Measurements from ENCODE around the gene DDIAS. TPM values are rescaled to one million over a fixed set of nuclear protein-coding genes. Genes with fewer than 3 reads are reported as not detected.
"Not testable (repeated sequence)": the region's sequence is repeated elsewhere in the genome, so short reads cannot be mapped to it uniquely, and the experiment has no call there.

The DDIAS gene
- total RNA-seq, 2 experiments from 2014 or later = 16.8 to 18.6 TPM

GRCh38 chr11:82927264-82927880 lies 25.8 kb downstream of the DDIAS start:
- CTCF ChIA-PET = interaction anchor here (0.5 to 2.6 kb wide), 19 partner anchors 14 to 323 kb away, joined by 3 to 16 read pairs (median 4); partner anchors contain the start of genes DDIAS and PCF11
- Mint-ChIP-seq H3K36me3 (ENCODE audit: low read depth) (peaks cover 38% of the 10 kb centered on the region), H3K4me1 (ENCODE audit: low read depth) (peaks cover 13% of the 10 kb centered on the region), H3K27me3 (ENCODE audit: low read depth) (no peaks in the 10 kb centered on the region), H3K9me3 (ENCODE audit: insufficient read depth) (no peaks in the 10 kb centered on the region), H3K27ac (no peak overlapping the region), H3K4me3 (no peak overlapping the region)
- POLR2A ChIA-PET = no interaction called here
- peak; percentile 91 for ATAC-seq
- peak; percentile 56 for DNase-seq

- H3K4me1 Mint-ChIP-seq (ENCODE audit: low read depth) = peaks cover 13% of the 10 kb centered on the region
- POLR2A ChIA-PET = no interaction called here
These were observed 27.6 kb downstream of the DDIAS start for GRCh38 chr11:82929121-82929520.

GRCh38 chr11:82930229-82930628 lies 28.7 kb downstream of the DDIAS start:
- Mint-ChIP-seq H3K36me3 (ENCODE audit: low read depth) (peaks cover 52% of the 10 kb centered on the region), H3K4me3 (no peak overlapping the region), H3K4me1 (ENCODE audit: low read depth) (peaks cover 13% of the 10 kb centered on the region), H3K27ac (no peak overlapping the region), H3K27me3 (ENCODE audit: low read depth) (no peaks in the 10 kb centered on the region), H3K9me3 (ENCODE audit: insufficient read depth) (no peaks in the 10 kb centered on the region)
- ATAC-seq = no peak
- CTCF ChIA-PET = interaction anchor here (0.6 to 3.1 kb wide), 8 partner anchors 9 to 67 kb away, joined by 3 to 12 read pairs (median 4); no protein-coding TSS in a partner anchor
- POLR2A ChIA-PET = interaction anchor here (0.8 to 1.4 kb wide), 2 partner anchors 29 to 42 kb away, joined by 3 read pairs; partner anchors contain the start of gene DDIAS
- DNase-seq = no peak

More at GRCh38 chr11:82929121-82929520, 27.6 kb downstream of the DDIAS start:
- ATAC-seq (no peak), DNase-seq (no peak)
- Mint-ChIP-seq H3K27ac (no peak overlapping the region), H3K9me3 (ENCODE audit: insufficient read depth) (no peaks in the 10 kb centered on the region), H3K4me3 (no peak overlapping the region), H3K36me3 (ENCODE audit: low read depth) (peaks cover 48% of the 10 kb centered on the region), H3K27me3 (ENCODE audit: low read depth) (no peaks in the 10 kb centered on the region)
- CTCF ChIA-PET = interaction anchor here (1.2 to 3.1 kb wide), 4 partner anchors 8 to 61 kb away, joined by 3 to 12 read pairs (median 7); no protein-coding TSS in a partner anchor

- no peaks in the 10 kb centered on the region for H3K27me3 Mint-ChIP-seq (ENCODE audit: low read depth)
- CTCF ChIA-PET = interaction anchor here (0.9 to 3.1 kb wide), 5 partner anchors 10 to 66 kb away, joined by 3 to 12 read pairs (median 5); no protein-coding TSS in a partner anchor
- H3K9me3 Mint-ChIP-seq (ENCODE audit: insufficient read depth) = no peaks in the 10 kb centered on the region
- ATAC-seq (no peak), DNase-seq (no peak)
- H3K4me1 Mint-ChIP-seq (ENCODE audit: low read depth) = peaks cover 13% of the 10 kb centered on the region
- peaks cover 54% of the 10 kb centered on the region for H3K36me3 Mint-ChIP-seq (ENCODE audit: low read depth)
- POLR2A ChIA-PET = interaction anchor here (1.4 kb wide), 1 partner anchor 29 kb away, joined by 3 read pairs; the partner anchor contains the start of gene DDIAS
- H3K4me3 Mint-ChIP-seq = no peak overlapping the region
- H3K27ac Mint-ChIP-seq = no peak overlapping the region
These were observed 29.2 kb downstream of the DDIAS start for GRCh38 chr11:82930734-82931133.

- H3K4me3 Mint-ChIP-seq = no peak overlapping the region
- CTCF ChIA-PET = interaction anchor here (0.7 kb wide), 1 partner anchor 10 kb away, joined by 3 read pairs; no protein-coding TSS in a partner anchor
- POLR2A ChIA-PET = interaction anchor here (1.2 kb wide), 1 partner anchor 139 kb away, joined by 3 read pairs; the partner anchor contains the start of gene RAB30
These were observed 31.0 kb downstream of the DDIAS start for GRCh38 chr11:82932564-82932963.

GRCh38 chr11:82936261-82936660 lies 34.7 kb downstream of the DDIAS start:
- H3K27ac Mint-ChIP-seq = no peak overlapping the region
- H3K4me1 Mint-ChIP-seq (ENCODE audit: low read depth) = peaks cover 7% of the 10 kb centered on the region
- H3K4me3 Mint-ChIP-seq = no peak overlapping the region
- no peak for ATAC-seq
- H3K9me3 Mint-ChIP-seq (ENCODE audit: insufficient read depth) = peaks cover 3% of the 10 kb centered on the region
- ChIA-PET POLR2A (no interaction called here), CTCF (no interaction called here)
- H3K36me3 Mint-ChIP-seq (ENCODE audit: low read depth) = peaks cover 45% of the 10 kb centered on the region
- DNase-seq = no peak
- no peaks in the 10 kb centered on the region for H3K27me3 Mint-ChIP-seq (ENCODE audit: low read depth)

More at GRCh38 chr11:82932564-82932963, 31.0 kb downstream of the DDIAS start:
- no peaks in the 10 kb centered on the region for H3K27me3 Mint-ChIP-seq (ENCODE audit: low read depth)
- ATAC-seq (no peak), DNase-seq (no peak)
- peaks cover 57% of the 10 kb centered on the region for H3K36me3 Mint-ChIP-seq (ENCODE audit: low read depth)
- H3K9me3 Mint-ChIP-seq (ENCODE audit: insufficient read depth) = no peaks in the 10 kb centered on the region
- H3K27ac Mint-ChIP-seq = no peak overlapping the region
- peaks cover 8% of the 10 kb centered on the region for H3K4me1 Mint-ChIP-seq (ENCODE audit: low read depth)

GRCh38 chr11:82937554-82937953 lies 36.0 kb downstream of the DDIAS start:
- H3K9me3 Mint-ChIP-seq (ENCODE audit: insufficient read depth) = peaks cover 3% of the 10 kb centered on the region
- no peaks in the 10 kb centered on the region for H3K27me3 Mint-ChIP-seq (ENCODE audit: low read depth)
- H3K4me3 Mint-ChIP-seq = no peak overlapping the region
- peaks cover 35% of the 10 kb centered on the region for H3K36me3 Mint-ChIP-seq (ENCODE audit: low read depth)
- peaks cover 8% of the 10 kb centered on the region for H3K4me1 Mint-ChIP-seq (ENCODE audit: low read depth)
- DNase-seq (no peak), ATAC-seq (no peak)
- ChIA-PET POLR2A (no interaction called here), CTCF (no interaction called here)
- no peak overlapping the region for H3K27ac Mint-ChIP-seq

GRCh38 chr11:82939456-82939855 lies 37.9 kb downstream of the DDIAS start:
- Mint-ChIP-seq H3K27me3 (ENCODE audit: low read depth) (no peaks in the 10 kb centered on the region), H3K36me3 (ENCODE audit: low read depth) (peaks cover 18% of the 10 kb centered on the region), H3K4me3 (no peak overlapping the region), H3K27ac (no peak overlapping the region), H3K4me1 (ENCODE audit: low read depth) (peaks cover 7% of the 10 kb centered on the region), H3K9me3 (ENCODE audit: insufficient read depth) (peaks cover 3% of the 10 kb centered on the region)
- DNase-seq (no peak), ATAC-seq (no peak)
- ChIA-PET CTCF (no interaction called here), POLR2A (interaction anchor here (0.7 kb wide), 1 partner anchor 18 kb away, joined by 3 read pairs; no protein-coding TSS in a partner anchor)

GRCh38 chr11:82942376-82942775 lies 40.8 kb downstream of the DDIAS start:
- Mint-ChIP-seq H3K4me1 (ENCODE audit: low read depth) (peaks cover 7% of the 10 kb centered on the region), H3K36me3 (ENCODE audit: low read depth) (peaks cover 2% of the 10 kb centered on the region), H3K27ac (no peak overlapping the region), H3K4me3 (no peak overlapping the region), H3K9me3 (ENCODE audit: insufficient read depth) (peaks cover 3% of the 10 kb centered on the region), H3K27me3 (ENCODE audit: low read depth) (no peaks in the 10 kb centered on the region)
- DNase-seq (no peak), ATAC-seq (no peak)
- CTCF ChIA-PET = interaction anchor here (0.7 to 2.2 kb wide), 8 partner anchors 10 to 307 kb away, joined by 3 to 6 read pairs (median 3); no protein-coding TSS in a partner anchor
- POLR2A ChIA-PET = interaction anchor here (0.8 to 1.5 kb wide), 3 partner anchors 13 to 42 kb away, joined by 3 to 5 read pairs (median 3); partner anchors contain the start of gene PRCP

- CTCF ChIA-PET = interaction anchor here (1.7 kb wide), 1 partner anchor 9 kb away, joined by 4 read pairs; no protein-coding TSS in a partner anchor
- H3K27ac Mint-ChIP-seq; POLR2A ChIA-PET; H3K36me3 Mint-ChIP-seq (ENCODE audit: low read depth); H3K27me3 Mint-ChIP-seq (ENCODE audit: low read depth); DNase-seq; ATAC-seq; H3K9me3 Mint-ChIP-seq (ENCODE audit: insufficient read depth); H3K4me3 Mint-ChIP-seq; H3K4me1 Mint-ChIP-seq (ENCODE audit: low read depth): not testable (repeated sequence)
These were observed 41.9 kb downstream of the DDIAS start for GRCh38 chr11:82943430-82943829.

- H3K27ac Mint-ChIP-seq = no peak overlapping the region
- peaks cover 2% of the 10 kb centered on the region for H3K36me3 Mint-ChIP-seq (ENCODE audit: low read depth)
- CTCF ChIA-PET = no interaction called here
- POLR2A ChIA-PET = no interaction called here
- peaks cover 3% of the 10 kb centered on the region for H3K9me3 Mint-ChIP-seq (ENCODE audit: insufficient read depth)
- ATAC-seq = no peak
- peaks cover 7% of the 10 kb centered on the region for H3K4me1 Mint-ChIP-seq (ENCODE audit: low read depth)
- DNase-seq = no peak
- H3K4me3 Mint-ChIP-seq = no peak overlapping the region
- no peaks in the 10 kb centered on the region for H3K27me3 Mint-ChIP-seq (ENCODE audit: low read depth)
These were observed 42.7 kb downstream of the DDIAS start for GRCh38 chr11:82944198-82944597.

- H3K36me3 Mint-ChIP-seq (ENCODE audit: low read depth); H3K4me3 Mint-ChIP-seq; ATAC-seq; H3K9me3 Mint-ChIP-seq (ENCODE audit: insufficient read depth); POLR2A ChIA-PET; H3K27ac Mint-ChIP-seq; DNase-seq; H3K4me1 Mint-ChIP-seq (ENCODE audit: low read depth); H3K27me3 Mint-ChIP-seq (ENCODE audit: low read depth): not testable (repeated sequence)
- CTCF ChIA-PET = interaction anchor here (1.3 kb wide), 1 partner anchor 25 kb away, joined by 3 read pairs; no protein-coding TSS in a partner anchor
These were observed 43.5 kb downstream of the DDIAS start for GRCh38 chr11:82945041-82945440.
